Measurements from ENCODE around the gene CLDND1. TPM values are rescaled to one million over a fixed set of nuclear protein-coding genes. Genes with fewer than 3 reads are reported as not detected.
"Not testable (repeated sequence)": the region's sequence is repeated elsewhere in the genome, so short reads cannot be mapped to it uniquely, and the experiment has no call there.

Gene CLDND1
- total RNA-seq, 1 donor, result 98.0 TPM

DNA sequence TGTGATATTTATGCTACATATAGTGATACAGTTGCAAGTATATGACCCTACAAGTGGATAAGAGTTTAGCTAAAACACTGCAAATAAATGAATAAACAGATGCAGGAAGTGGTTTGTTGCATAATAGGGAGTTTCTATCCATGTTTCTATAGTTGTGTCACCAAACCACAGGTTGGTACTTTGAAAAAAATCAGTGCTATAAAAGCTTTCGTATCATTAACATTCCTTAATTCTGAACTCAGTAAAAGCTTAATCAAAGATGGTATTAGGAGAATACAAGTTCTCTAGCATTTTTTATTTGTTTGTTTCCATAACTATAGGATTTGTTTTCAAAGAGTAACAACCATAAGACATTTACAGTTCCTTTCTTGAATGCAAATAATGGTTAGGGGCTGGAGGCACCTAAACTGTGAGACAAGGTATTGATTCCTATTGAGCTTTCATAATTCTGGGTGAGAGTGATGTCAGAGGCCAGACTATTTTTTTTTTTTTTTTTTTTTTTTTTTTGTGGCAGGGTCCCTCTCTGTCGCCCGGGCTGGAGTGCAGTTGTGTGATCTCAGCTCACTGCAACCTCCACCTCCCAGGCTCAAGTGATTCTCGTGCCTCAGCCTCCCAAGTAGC lies 41.1 kb upstream of the CLDND1 start:
- TF ChIP-seq, protein P1, sequence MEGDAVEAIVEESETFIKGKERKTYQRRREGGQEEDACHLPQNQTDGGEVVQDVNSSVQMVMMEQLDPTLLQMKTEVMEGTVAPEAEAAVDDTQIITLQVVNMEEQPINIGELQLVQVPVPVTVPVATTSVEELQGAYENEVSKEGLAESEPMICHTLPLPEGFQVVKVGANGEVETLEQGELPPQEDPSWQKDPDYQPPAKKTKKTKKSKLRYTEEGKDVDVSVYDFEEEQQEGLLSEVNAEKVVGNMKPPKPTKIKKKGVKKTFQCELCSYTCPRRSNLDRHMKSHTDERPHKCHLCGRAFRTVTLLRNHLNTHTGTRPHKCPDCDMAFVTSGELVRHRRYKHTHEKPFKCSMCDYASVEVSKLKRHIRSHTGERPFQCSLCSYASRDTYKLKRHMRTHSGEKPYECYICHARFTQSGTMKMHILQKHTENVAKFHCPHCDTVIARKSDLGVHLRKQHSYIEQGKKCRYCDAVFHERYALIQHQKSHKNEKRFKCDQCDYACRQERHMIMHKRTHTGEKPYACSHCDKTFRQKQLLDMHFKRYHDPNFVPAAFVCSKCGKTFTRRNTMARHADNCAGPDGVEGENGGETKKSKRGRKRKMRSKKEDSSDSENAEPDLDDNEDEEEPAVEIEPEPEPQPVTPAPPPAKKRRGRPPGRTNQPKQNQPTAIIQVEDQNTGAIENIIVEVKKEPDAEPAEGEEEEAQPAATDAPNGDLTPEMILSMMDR (IDR thresholded peaks at IDR 0.05; ENCODE audit: insufficient read depth, low read depth, low read length), result no peak
- DNase-seq (ENCODE audit: low read depth), result peak; percentile 84
- H3K4me3 ChIP-seq (ENCODE audit: low read depth, low read length), result no peak overlapping the region

DNA sequence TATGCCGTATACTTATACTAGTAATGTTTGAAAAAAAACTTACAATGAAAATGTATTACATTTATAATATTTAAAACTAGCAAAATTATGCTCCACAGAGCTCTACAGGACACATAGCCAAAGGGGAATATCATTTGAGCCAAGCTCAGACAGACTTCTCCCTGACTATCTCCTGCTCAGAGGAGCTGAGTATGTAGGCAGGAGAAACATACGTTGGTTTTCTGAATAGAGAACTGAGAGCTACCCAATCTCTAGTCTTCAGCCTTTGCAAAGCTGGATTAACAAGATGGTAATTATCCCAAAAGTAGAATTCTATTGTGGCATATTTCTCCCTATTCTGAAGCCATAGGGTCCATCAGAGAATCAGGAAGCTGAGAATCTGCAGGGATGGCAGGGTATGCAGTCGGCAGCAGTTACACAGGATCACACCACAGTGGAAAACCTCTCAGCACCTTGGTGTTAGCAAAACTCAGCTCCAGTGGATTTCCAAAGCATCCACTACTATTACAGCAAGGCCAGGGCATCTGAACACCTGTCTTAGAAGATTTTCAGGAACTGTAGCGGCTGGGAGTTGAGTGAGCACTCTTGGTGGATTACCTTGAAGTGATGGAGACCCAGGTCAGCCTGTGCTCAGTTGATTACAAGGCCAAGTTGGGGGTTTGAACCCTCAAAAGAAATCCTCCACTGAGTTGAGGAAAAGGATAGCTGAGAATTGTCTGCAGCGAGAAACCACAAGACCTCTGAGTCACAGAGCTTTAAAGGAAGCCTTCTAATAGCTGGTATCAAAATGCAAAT lies 39.2 kb upstream of the CLDND1 start:
- DNase-seq (ENCODE audit: low read depth), result no peak
- TF ChIP-seq, protein P1 (IDR thresholded peaks at IDR 0.05; ENCODE audit: insufficient read depth, low read depth, low read length), result no peak
- H3K4me3 ChIP-seq (ENCODE audit: low read depth, low read length), result no peak overlapping the region

DNA sequence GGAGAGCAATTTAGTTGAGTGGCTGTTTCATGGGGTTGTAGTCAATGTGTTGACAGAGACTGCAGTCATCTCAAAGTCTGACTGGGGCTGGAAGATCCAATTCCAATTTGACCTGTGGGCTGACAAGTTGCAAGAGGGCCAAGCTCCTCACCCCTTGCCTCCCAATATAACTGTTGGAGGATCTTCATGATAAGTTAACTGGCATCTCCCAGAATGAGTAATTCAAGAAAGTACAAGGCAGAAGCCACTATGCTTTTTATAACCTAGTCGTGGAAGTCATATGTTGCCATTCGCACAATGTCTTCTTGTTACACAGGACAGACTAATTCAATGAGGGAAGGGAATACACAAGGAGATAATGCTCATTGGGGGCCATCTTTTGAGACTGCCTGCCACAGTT lies 38.2 kb upstream of the CLDND1 start:
- no peak for DNase-seq (ENCODE audit: low read depth)
- H3K4me3 ChIP-seq (ENCODE audit: low read depth, low read length), result no peak overlapping the region
- TF ChIP-seq, protein P1 (IDR thresholded peaks at IDR 0.05; ENCODE audit: insufficient read depth, low read depth, low read length), result no peak

DNA sequence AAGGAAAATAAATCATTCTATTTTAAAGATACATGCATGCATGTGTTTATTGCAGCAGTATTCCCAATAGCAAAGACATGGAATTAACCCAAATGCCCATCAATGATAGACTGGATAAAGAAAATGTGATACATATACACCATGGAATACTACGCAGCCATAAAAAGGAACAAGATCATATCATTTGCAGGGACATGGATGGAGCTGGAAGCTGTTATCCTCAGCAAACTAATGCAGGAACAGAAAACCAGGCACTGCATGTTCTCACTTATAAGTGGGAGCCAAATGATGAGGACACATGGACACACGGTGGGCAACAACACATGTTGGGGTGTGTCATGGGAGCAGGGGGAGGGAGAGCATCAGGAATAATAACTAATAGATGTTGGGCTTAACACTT lies 37.1 kb upstream of the CLDND1 start:
- H3K4me3 ChIP-seq (ENCODE audit: low read depth, low read length); DNase-seq (ENCODE audit: low read depth): not testable (repeated sequence)

DNA sequence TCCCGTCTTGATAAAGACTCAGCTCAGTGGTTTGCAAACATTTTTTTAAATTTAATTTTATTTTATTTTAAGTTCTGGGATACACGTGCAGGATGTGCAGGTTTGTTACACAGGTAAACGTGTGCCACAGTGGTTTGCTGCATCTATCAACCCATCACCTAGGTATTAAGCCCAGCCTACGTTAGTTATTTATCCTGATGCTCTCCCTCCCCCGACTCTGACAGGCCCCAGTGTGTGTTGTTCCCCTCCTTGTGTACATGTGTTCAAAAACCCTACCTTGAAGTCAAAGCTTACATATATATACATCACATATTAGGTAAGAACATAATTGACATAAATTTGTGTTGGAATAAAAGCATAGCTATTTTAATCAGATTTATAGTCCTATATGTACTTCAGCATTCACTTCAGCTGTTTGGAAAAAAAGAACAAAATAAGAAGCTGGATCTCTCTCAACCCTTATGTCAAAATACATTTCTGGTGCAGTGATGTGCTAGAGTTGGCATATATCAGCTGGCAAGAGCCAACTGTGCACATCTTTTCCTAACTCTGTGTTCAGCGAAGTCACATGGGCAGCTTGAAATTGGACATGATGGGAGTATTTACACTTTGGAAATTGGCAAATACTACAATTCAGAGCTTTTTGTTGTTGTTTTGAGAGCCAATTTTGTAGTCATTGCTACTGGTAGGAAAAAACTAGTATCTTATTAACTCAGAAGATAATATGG lies 35.6 kb upstream of the CLDND1 start:
- DNase-seq (ENCODE audit: low read depth), result no peak
- H3K4me3 ChIP-seq (ENCODE audit: low read depth, low read length), result no peak overlapping the region
- TF ChIP-seq, protein P1 (IDR thresholded peaks at IDR 0.05; ENCODE audit: insufficient read depth, low read depth, low read length), result no peak

DNA sequence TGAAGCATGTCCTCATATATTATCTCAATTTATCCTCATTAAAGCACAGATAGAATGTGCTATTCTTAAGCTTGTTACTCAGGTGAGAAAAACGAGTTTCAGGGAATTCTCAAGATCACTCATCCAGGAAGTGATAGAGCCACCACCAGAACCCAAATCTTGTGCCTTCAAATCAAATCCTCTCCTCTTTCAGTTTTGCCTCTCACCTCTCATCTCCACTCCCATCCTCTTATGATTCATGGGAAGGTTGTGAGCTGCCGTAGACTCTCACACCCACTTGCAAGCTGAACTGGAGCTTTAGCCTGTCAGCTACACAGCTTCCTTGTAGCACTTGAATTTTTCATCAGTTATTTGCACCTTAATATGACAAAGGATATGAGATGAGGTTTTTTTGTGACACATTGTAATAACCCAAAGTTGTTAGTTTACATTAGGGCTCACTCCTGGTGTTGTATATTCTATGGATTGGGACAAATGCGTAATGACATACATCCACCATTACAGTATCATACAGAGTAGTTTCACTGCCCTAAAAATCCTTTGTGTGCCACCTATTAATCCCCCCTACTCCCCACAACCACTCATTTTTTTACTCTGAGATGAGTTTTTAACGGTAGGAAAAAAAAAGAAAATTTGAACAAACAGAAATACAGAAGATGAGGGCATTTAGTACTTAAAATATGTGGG lies 34.8 kb upstream of the CLDND1 start:
- no peak overlapping the region for H3K4me3 ChIP-seq (ENCODE audit: low read depth, low read length)
- DNase-seq (ENCODE audit: low read depth), result no peak
- TF ChIP-seq, protein P1 (IDR thresholded peaks at IDR 0.05; ENCODE audit: insufficient read depth, low read depth, low read length), result no peak
